ACC112 (cell line): ENCODE results near the gene ATXN2.
A peak's percentile ranks its signal among the peaks of the same experiment; 100 is the strongest.

ENCODE experiments used
- H2AFZ ChIP-seq: fragments of 200-600 bp; sonication (generic); one replicate; pipeline ENCODE4 v1.6.0; 2017; ENCODE audit warnings: antibody characterized with exemption, low read length; ENCODE audit not compliant: unreplicated experiment
- H3K27ac ChIP-seq: fragments of 200-600 bp; sonication (generic); 2 replicates; pipeline ENCODE4 v1.5.1; 2014; ENCODE audit warnings: low read depth, mild to moderate bottlenecking, antibody characterized with exemption, low read length, moderate library complexity
- H3K27me3 ChIP-seq: fragments of 200-600 bp; sonication (generic); 2 replicates; pipeline ENCODE4 v1.6.1; 2014; ENCODE audit warnings: mild to moderate bottlenecking, antibody characterized with exemption, low read length, moderate library complexity, mixed read lengths; ENCODE audit not compliant: insufficient read depth
- H3K36me3 ChIP-seq: fragments of 200-600 bp; sonication (generic); 2 replicates; pipeline ENCODE4 v1.6.1; 2016; ENCODE audit warnings: mild to moderate bottlenecking, antibody characterized with exemption, low read length, moderate library complexity, mixed read lengths; ENCODE audit not compliant: insufficient read depth
- H3K4me1 ChIP-seq: fragments of 200-600 bp; sonication (generic); one replicate; pipeline ENCODE4 v1.6.1; 2016; ENCODE audit warnings: low read length, mixed read lengths; ENCODE audit not compliant: insufficient read depth, unreplicated experiment, control insufficient read depth
- H3K4me3 ChIP-seq: fragments of 200-600 bp; sonication (generic); 2 replicates; pipeline ENCODE4 v1.5.1; 2014; ENCODE audit warnings: mild to moderate bottlenecking, low read depth, low read length
- H3K79me2 ChIP-seq: fragments of 200-600 bp; sonication (generic); one replicate; pipeline ENCODE4 v1.6.0; 2016; ENCODE audit warnings: low read length; ENCODE audit not compliant: control insufficient read depth, unreplicated experiment, insufficient read depth

ATXN2 gene

GRCh38 chr12:111414711-111415252 is 184.3 kb downstream of the ATXN2 start:
- Histone ChIP-seq H3K27ac (peak overlapping the region; percentile 97), H3K4me1 (peaks cover 55% of the 10 kb centered on the region), H2AFZ (no peak overlapping the region), H3K79me2 (peaks cover 93% of the 10 kb centered on the region), H3K4me3 (no peak overlapping the region), H3K36me3 (peaks cover 11% of the 10 kb centered on the region), H3K27me3 (no peaks in the 10 kb centered on the region)

- Histone ChIP-seq H3K4me1 (peaks cover 64% of the 10 kb centered on the region), H3K27ac (peak overlapping the region; percentile 97), H2AFZ (no peak overlapping the region), H3K27me3 (no peaks in the 10 kb centered on the region), H3K4me3 (no peak overlapping the region), H3K79me2 (peaks cover 92% of the 10 kb centered on the region), H3K36me3 (peaks cover 6% of the 10 kb centered on the region; the same call in 1 of the 2 replicates)
Observed at GRCh38 chr12:111413442-111414086, 185.6 kb downstream of the ATXN2 start.

- peaks cover 13% of the 10 kb centered on the region; the same call in 1 of the 2 replicates for H3K36me3 ChIP-seq
- peaks cover 69% of the 10 kb centered on the region for H3K4me1 ChIP-seq
- H3K79me2 ChIP-seq: peaks cover 92% of the 10 kb centered on the region
- peak overlapping the region; percentile 97 for H3K27ac ChIP-seq
- no peak overlapping the region for H2AFZ ChIP-seq
- H3K27me3 ChIP-seq: no peaks in the 10 kb centered on the region
- H3K4me3 ChIP-seq: no peak overlapping the region
Observed at GRCh38 chr12:111412830-111413441, 186.2 kb downstream of the ATXN2 start.

- H3K27ac ChIP-seq: peak overlapping the region; percentile 97
- H3K36me3 ChIP-seq: peaks cover 17% of the 10 kb centered on the region; the same call in 1 of the 2 replicates
- no peaks in the 10 kb centered on the region for H3K27me3 ChIP-seq
- no peak overlapping the region for H3K4me3 ChIP-seq
- H3K79me2 ChIP-seq: peaks cover 92% of the 10 kb centered on the region
- H2AFZ ChIP-seq: no peak overlapping the region
- H3K4me1 ChIP-seq: peaks cover 71% of the 10 kb centered on the region
Observed at GRCh38 chr12:111412007-111412829, 186.9 kb downstream of the ATXN2 start.

- peaks cover 71% of the 10 kb centered on the region for H3K4me1 ChIP-seq
- H3K79me2 ChIP-seq: peaks cover 92% of the 10 kb centered on the region
Observed at GRCh38 chr12:111411185-111411764, 187.8 kb downstream of the ATXN2 start.

GRCh38 chr12:111410431-111411184 is 188.5 kb downstream of the ATXN2 start:
- H3K4me1 ChIP-seq: peaks cover 71% of the 10 kb centered on the region

More at GRCh38 chr12:111411185-111411764, 187.8 kb downstream of the ATXN2 start:
- no peaks in the 10 kb centered on the region for H3K27me3 ChIP-seq
- H3K36me3 ChIP-seq: peaks cover 11% of the 10 kb centered on the region; the same call in 1 of the 2 replicates
- H3K27ac ChIP-seq: peak overlapping the region; percentile 97
- no peak overlapping the region for H2AFZ ChIP-seq
- H3K4me3 ChIP-seq: no peak overlapping the region

GRCh38 chr12:111409780-111410430 is 189.2 kb downstream of the ATXN2 start:
- Histone ChIP-seq H3K36me3 (peaks cover 11% of the 10 kb centered on the region; the same call in 1 of the 2 replicates), H3K4me3 (peak overlapping the region; percentile 96), H3K4me1 (peaks cover 67% of the 10 kb centered on the region), H3K27me3 (no peaks in the 10 kb centered on the region), H3K27ac (peak overlapping the region; percentile 97), H2AFZ (no peak overlapping the region), H3K79me2 (peaks cover 90% of the 10 kb centered on the region)

More at GRCh38 chr12:111410431-111411184, 188.5 kb downstream of the ATXN2 start:
- H3K36me3 ChIP-seq: peaks cover 11% of the 10 kb centered on the region; the same call in 1 of the 2 replicates
- peak overlapping the region; percentile 96 for H3K4me3 ChIP-seq
- H3K27ac ChIP-seq: peak overlapping the region; percentile 97
- H3K79me2 ChIP-seq: peaks cover 94% of the 10 kb centered on the region
- no peaks in the 10 kb centered on the region for H3K27me3 ChIP-seq
- H2AFZ ChIP-seq: no peak overlapping the region

GRCh38 chr12:111409403-111409779 is 189.7 kb downstream of the ATXN2 start:
- Histone ChIP-seq H3K27me3 (no peaks in the 10 kb centered on the region), H3K36me3 (peaks cover 11% of the 10 kb centered on the region; the same call in 1 of the 2 replicates), H3K27ac (peak overlapping the region; percentile 97), H3K79me2 (peaks cover 85% of the 10 kb centered on the region), H3K4me3 (peak overlapping the region; percentile 96), H2AFZ (no peak overlapping the region), H3K4me1 (peaks cover 67% of the 10 kb centered on the region)

- Histone ChIP-seq H3K79me2 (peaks cover 79% of the 10 kb centered on the region), H3K4me1 (peaks cover 66% of the 10 kb centered on the region), H3K36me3 (peaks cover 11% of the 10 kb centered on the region; the same call in 1 of the 2 replicates), H3K27me3 (no peaks in the 10 kb centered on the region), H2AFZ (no peak overlapping the region), H3K27ac (peak overlapping the region; percentile 97), H3K4me3 (peak overlapping the region; percentile 96)
Observed at GRCh38 chr12:111408686-111409402, 190.3 kb downstream of the ATXN2 start.
